Posterior cingulate gyrus (tissue), 11 donors: Measurements from ENCODE around the gene PADI3.

Source experiments
- DNase-seq, 10 donors: peaks; one replicate each; pipeline versions ENCODE4 v3.0.0 to v3.0.0-alpha.2; 2020 to 2021; ENCODE audit warnings: mixed read lengths in 3 of 10
- intact Hi-C: fragments of 100-400 bp; cut with DNase I; formaldehyde crosslinking; loops from one replicate; pipeline ENCODE4 v1.15.1; 2023

The PADI3 gene, protein sequence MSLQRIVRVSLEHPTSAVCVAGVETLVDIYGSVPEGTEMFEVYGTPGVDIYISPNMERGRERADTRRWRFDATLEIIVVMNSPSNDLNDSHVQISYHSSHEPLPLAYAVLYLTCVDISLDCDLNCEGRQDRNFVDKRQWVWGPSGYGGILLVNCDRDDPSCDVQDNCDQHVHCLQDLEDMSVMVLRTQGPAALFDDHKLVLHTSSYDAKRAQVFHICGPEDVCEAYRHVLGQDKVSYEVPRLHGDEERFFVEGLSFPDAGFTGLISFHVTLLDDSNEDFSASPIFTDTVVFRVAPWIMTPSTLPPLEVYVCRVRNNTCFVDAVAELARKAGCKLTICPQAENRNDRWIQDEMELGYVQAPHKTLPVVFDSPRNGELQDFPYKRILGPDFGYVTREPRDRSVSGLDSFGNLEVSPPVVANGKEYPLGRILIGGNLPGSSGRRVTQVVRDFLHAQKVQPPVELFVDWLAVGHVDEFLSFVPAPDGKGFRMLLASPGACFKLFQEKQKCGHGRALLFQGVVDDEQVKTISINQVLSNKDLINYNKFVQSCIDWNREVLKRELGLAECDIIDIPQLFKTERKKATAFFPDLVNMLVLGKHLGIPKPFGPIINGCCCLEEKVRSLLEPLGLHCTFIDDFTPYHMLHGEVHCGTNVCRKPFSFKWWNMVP

DNA sequence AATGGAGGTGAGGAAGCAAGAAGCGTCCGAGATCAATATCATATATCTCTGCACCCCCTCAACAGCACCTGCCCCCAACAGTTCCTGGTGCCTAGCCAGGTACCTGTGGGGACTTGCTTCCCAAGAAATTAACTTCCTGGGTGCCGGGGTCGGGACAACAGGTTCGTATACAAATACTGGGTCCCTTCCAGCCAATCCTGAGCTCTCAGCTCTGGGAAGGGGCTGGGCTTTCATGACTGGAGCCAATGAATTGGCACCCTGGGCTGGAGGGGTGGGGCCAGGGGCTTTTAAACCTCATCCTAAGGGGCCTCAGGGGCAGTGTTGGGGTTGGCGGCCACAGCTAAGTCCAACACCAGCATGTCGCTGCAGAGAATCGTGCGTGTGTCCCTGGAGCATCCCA, at the start of gene PADI3:
TSS of gene PADI3 (plus strand) at position 318 of the 400 bp plus-strand sequence. CDS start at position 358, 40 bp downstream.
- intact Hi-C loops: no loop called here

DNA sequence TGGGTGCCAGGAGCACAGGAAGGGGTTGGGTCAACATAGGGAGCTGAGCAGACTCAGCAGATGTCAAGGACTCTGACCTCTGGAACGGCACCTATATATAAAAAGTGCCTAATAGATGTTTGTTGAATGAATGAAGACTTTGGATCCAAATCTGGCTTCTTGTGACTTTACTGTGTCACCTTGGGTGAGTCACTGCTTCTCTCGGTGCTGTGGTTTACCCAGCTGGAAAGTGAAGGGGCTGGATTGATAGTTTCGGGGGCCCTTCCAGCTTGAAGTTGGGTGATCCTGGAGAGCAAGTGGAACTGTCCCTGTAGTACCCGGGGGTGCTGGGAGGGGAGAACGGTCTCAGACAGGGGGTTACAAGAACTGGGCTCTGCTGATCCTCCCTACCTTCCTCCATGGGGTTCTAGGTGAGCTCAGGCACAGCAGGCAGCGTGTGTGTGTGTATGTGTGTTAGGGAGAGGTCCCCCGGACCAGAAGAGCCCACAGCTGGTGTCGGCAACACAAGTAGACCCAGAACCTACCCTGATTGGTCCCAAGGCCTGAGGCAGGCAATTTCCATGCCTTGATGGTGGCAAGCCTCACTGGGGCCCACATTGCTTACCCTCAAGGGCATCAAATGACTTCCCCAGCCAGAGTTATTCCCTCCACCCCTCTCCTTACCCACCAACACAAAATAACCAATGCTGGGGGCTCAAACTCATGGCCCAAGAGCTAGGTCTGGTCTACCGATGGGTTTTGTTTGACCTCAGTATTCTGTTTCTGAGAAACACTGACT, 49.4 kb upstream of the PADI3 start:
- intact Hi-C loops: no loop called here
- peak in 2 of 10 donors; percentile 25 to 27 for DNase-seq

More for the DNA sequence above, at the start of gene PADI3:
- DNase-seq: no peak

DNA sequence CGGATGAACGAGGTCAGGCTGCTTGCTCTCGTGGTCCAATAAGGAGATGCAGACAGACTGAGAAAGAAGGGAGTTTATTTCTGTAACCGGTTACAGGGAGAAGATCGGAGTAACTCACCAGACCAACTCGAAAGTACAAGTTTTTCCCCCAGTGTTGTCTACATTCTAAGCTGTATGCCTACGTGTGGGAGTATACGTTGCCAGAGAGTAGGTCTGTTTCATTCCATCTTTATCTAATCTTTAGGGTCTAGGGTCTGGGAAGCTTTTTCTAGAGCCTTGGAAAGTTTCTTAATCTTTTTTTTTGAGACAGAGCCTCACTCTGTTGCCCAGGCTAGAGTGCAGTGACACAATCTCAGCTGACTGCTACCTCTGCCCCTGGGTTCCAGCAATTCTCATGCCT, 48.7 kb upstream of the PADI3 start:
- intact Hi-C loops: no loop called here
- no peak for DNase-seq

DNA sequence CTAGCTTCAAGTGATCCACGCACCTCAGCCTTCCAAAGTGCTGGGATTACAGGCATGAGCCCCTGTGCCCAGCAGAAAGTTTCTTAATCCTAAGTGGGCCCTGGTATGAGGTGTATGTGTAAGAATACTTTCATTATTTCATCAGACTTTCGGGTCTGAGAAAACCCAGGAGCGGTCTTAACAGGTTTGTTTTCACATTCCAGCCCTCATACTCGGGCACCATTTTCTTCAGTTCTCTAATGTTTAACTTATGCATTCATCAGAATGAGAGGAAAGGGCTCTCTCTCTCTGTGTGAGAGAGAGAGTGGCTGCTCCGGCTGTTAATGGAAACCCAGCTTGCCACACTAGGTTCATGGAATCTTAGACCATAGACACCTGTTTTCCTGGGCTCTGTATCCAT, 48.1 kb upstream of the PADI3 start:
- intact Hi-C loops: no loop called here
- no peak for DNase-seq

DNA sequence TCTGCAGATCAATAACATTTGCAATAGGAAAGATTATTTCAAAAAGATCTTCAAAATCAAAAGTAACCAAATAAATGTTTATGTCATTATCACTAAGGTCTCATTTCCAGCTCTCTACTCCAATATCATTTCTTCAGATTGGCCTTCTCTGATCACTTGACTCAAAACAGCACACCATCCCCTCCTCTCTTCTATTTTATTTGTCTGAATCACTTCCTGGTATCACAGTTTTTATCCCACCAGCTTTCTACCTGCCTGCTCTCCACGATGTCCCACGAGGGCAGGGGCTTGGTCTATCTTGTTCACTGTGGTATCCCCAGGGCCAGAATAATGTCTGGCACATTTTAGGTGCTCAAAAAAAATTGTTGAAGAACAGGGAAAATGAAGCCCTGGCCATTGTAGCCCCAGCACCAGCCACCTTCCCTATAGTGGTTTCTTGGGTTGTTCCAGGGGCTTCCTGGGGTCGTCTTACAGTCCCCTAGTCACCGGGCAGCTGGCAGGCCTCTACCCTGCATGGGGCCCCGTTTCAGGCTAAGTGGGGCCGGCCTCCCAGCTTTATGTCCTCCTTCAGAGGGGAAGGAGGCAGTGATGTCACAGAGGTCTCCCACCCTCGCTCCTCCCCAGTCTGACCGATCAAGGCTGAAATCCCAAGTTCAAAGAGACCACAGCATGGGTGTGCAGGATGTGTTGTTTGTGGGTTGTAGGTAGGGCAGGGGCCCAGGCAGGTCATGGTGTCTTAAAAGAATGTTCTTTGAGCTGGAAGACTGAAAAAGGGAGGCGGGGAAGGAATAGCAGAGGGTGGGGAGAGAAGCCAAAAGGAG, 47.5 kb upstream of the PADI3 start:
- peak in 2 of 10 donors; percentile 21 to 55 for DNase-seq
- intact Hi-C loops: no loop called here

DNA sequence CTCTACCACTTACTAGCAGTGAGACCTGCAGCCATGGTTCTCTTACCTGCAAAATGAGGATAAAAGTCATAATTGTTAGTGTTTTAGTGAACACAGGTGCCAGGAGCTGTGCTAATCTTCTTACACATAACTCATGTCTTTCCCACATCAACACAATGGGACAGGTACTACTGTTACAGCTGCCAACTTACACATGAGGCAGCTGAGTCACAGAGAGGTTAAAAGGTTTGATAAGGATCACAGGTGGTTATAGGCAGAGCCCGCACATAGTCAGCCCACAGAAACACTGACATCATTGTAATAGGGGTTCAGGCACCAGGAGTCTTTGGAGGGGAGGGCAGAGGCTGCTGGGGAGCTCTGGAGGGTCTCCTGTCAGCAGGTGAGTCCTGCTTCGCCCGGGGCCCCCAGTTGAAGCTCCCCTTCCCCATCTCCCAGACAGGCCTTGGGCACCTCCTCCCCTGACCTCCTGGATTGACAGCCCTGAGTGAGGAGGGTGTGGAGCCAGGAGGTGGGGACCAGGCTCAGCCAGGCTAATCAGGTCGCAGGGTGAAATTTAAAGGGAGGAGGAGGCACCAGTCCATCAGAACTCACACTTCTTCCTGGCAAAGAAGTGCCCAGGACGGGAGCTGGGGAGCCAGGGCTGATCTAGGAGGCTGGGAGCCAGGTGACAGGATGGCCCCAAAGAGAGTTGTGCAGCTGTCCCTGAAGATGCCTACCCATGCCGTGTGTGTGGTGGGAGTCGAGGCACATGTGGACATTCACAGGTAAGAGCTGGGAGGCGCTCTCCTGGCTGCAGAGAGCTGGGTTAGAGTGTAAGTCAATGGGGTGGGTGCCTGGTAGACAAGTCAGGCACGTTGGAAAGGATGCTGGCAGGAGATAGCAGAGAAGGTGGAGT, 44.1 kb upstream of the PADI3 start, which contains the start of gene PADI1:
TSS of gene PADI1 (plus strand) at position 583 of the 895 bp plus-strand sequence. CDS start at position 673, 90 bp downstream.
- intact Hi-C loops: no loop called here
- peak in 3 of 10 donors; percentile 19 to 60 (median 32) for DNase-seq

DNA sequence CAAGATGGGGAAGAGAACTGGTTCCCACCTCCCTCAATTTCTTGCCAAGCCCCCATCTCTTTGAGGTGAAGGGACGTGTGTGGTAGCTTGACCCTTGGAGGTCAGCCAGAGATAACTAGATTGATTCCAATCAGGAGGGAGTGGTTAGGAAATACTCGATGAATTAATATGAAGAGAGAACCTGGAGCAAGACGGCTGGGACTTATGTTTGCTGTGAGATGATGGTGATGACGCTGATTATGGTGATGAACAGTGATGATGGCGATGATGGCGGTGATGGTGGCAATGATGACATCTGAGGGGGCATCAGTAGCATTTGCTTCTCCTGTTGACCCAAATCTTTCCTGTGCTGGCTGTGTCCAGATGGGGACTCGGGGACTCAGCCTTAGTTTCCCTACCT, 43.2 kb upstream of the PADI3 start:
- intact Hi-C loops: no loop called here
- peak in 1 of 10 donors; percentile 12 for DNase-seq

DNA sequence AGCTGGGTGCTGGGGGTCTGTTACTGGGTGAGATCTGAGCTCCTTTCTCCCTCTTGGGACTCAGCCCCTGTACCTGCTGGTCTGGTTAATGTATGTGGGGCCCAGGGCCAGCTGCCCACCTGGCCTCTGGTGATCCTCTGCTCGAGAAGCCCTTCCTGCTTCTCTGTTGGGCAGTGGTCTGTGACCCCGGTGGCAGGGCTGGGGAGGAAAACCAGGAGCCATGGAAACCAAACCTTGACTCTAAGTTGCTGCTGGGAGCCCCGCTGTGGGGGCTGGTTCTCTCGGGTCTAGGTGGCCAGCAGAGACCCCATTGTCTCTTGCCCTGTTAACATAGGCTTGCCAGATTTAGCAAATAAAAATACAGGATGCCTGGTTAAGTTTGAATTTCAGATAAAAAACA, 42.7 kb upstream of the PADI3 start:
- intact Hi-C loops: no loop called here
- DNase-seq: peak in 2 of 10 donors; percentile 48 to 52

DNA sequence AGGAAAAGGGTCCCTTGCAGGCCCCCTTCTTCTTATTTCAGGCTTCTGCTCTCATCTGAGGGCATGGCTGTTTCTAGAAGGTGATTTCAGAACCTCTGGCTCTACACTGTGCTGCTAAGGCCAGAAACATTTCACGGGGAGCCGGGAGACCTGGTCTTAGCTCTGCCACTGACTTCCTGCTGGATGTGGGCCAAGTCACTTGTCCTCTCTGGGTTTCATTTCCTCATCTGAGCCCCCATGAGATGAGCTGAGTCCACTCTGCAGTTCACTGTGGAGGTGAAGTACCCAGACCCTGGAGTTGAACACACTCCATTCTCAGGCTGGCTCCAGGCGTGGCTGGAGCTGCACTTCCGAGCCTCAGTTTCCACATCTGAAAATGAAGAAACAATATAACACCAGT, 41.9 kb upstream of the PADI3 start:
- peak in 6 of 10 donors; percentile 17 to 85 (median 25) for DNase-seq
- intact Hi-C loops: no loop called here

DNA sequence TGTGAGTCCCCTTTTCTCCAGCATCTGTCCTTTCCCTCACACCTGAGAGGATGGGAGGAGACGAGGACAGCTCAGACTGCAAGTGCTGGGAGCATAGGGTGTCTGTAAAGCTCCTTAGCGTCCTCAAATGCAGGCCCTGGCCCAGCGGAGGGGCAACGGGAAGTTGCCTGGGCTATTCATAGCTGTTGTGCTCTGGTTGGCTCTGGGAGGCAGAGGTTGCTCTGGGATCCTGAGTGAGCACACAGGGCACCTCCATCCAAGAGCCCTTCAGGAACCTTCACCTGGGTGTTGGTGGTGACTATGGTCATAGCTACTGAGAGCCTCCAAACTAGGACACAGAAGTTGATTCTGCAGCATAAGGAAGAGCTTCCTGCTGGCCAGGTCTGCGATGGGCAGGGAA, 41.4 kb upstream of the PADI3 start:
- DNase-seq: peak in 1 of 10 donors; percentile 72
- intact Hi-C loops: no loop called here

DNA sequence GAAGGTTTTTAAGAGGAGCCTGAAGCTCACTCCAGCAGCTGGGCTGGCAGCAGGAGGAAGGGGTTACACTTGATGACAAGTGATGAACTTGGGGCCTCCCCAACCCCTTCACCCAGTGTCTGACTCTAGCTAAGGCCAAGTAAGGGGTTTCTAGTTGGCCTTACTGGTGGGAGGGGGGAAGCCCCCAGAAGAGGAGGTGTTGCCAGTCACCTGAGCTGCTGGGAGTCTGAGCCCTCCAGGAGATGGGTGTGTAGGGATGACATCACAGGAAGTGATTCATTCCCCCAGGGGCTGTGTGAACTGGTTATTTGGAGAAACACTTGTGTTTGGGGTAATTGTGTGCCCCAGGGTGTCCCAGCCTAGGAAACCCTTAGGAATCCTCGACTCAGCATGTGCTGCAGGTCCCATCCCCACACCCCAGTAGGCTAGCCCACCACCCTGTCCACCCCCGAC, 40.9 kb upstream of the PADI3 start:
- intact Hi-C loops: no loop called here

DNA sequence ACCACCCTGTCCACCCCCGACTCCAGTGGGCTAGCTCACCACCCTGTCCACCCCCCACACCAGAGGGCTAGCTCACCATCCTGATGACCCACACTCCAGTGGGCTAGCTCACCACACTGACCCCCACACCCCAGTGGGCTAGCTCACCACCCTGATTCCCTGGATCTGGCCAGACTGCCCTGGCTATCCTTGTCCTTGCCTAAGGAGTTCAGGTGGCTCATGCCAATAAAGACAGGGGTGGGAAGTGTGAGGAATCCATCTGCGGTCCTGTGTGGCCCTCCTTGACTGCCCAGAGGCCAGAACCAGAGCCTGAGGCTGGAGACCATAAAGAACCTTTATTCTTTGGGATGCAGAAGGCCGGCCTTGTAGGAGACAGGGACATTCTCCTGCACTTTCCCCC, 40.4 kb upstream of the PADI3 start:
- intact Hi-C loops: no loop called here
- DNase-seq: peak in 1 of 10 donors; percentile 18

More for the DNA sequence above, 40.9 kb upstream of the PADI3 start:
- peak in 1 of 10 donors; percentile 43 for DNase-seq

DNA sequence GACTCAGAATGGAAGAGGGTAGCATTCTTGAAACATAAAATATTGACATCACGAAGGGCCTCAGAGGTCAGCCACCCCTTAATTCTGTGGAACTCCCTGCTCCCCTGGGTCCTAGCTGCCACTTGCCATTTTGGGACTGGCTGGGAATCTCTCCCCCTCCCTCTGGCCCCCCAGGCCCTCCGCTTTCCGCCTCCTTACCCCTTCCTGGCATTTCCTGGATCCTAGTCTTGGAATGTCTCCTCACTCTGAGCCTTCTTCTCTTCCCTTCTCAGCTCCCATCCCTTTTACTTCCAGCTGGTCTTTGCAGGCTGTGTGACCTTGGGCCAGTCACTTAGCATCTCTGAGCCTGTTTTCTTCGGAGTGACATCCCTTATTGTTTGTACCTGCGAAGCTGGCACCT, 39.5 kb upstream of the PADI3 start:
- intact Hi-C loops: no loop called here
- DNase-seq: peak in 1 of 10 donors; percentile 24

DNA sequence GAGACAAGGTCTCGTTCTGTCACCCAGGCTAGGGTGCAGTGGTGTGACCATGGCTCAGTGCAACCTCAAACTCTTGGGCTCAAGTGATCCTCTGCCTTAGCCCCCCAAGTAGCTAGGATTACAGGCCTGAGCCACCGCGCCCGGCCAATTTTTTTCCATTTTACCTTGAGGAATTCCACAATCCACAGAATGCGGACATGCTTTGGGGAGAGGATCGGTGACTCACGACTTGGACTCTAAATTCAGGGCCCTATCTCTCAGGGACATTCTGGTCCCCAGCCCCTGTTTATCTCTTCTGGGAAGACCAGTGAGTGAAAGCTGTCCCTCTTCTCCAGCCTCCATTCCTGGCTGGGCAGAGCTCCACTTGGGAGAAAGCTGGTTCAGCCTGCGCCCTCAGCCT, 38.7 kb upstream of the PADI3 start:
- DNase-seq: peak in 2 of 10 donors; percentile 2 to 51
- intact Hi-C loops: no loop called here

DNA sequence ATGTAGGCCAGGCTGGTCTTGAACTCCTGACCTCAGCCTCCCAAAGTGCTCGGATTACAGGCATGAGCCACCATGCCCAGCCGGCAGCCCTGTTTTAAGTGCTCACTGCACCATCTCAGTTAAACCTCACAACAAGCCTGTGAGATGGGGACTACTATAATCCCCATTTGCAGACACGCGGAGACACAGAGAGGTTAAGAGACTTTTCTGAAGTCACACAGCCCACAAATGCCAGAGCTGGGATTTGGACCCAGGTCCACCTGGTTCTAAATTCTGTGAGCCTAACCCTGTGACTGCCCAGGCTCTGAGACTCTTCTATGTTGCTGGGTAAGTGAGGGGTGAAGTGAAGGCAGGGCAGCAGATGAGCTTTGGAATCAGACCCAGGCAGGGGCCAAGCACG, 37.5 kb upstream of the PADI3 start:
- intact Hi-C loops: no loop called here
- peak in 2 of 10 donors; percentile 20 to 40 for DNase-seq

DNA sequence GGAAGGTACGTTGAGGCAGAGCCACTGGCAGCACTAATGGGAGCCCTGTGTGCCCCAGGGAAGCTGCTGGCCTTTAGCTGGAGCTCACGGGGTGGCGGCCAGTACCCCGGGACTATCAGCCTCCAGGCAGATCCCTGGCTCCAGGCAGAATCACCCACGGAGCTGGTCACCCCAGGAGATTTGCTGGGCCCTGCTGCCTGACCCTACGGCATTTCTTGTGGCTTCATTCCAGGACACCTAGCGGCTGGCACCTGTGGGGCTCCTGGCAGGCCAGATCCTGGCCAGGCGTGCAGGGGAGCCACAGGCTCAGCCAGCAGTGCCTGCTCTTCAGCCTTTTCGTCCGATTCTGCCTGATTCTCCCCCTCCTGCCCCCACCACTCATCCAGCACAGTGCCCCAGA, 36.9 kb upstream of the PADI3 start:
- intact Hi-C loops: no loop called here
- peak in 2 of 10 donors; percentile 27 to 68 for DNase-seq

DNA sequence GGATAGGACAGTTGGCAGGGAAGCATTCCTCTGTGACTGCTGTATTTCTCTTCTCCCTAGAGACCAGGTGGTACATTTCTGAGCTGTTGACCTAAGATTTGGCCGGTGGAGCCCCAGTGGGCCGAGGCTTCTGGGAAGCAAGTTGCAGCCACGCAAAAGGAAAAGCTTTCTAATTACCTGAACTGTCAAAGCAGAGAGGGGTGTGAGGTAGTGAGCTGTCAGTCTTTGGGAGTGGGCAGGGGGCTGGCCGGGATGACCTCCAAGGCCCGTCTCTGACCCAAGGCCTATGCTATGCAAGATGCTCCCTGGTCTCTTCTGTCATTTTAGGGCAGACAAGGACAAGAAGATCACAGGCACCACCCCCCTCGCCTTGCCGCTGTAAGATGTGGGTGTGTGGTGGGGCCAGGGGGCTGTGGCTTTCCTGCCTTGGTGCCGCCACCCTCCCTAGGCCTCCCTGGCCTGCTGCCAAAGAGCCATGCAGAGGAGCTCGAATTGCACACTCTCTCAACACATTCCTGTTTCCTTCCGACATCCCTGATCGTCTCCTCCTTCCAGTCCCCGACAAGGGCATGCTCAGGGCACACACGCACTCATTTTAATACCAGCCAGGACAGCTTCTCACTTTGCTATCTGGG, 36.3 kb upstream of the PADI3 start:
- peak in 2 of 10 donors; percentile 41 to 75 for DNase-seq
- intact Hi-C loops: no loop called here

DNA sequence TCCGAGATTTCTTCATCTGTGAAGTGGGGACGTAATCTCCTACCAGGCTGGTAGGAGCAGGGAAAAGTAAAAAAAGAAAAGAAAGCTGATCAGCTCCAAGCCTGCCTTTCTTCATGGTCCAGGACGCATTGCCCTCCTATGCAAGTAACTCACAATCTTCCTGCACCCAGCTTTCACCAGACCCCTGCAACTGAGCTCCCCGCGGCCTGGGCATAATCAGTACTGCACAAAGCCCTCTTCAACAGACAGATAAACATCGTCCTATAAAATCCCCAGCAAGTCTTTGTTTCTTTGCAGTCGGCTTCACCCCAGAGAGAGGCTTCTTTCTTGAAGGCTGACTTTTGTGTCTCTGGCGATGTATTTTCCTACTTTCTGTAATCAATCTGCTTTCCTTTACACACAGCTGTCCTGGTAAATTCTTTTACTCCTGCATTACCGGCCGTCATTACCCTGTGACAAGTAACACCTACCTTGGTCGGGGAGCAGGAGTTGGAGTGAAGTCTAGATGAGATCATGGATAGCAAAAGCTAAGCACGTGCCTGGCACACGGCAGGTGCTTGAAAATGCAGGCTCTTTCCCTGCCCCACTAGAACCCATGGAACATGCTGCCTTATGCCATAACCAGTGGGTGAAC, 35.6 kb upstream of the PADI3 start:
- intact Hi-C loops: no loop called here
- peak in 2 of 10 donors; percentile 24 to 29 for DNase-seq
